Gastrocnemius medialis (tissue), 4 donors: ENCODE results near the gene EIF4A2.

Experiments used
- POLR2A ChIP-seq, 2 donors: fragments of 450-650 bp; IDR thresholded peaks; one replicate each; pipeline ENCODE4 v1.6.1; 2017; ENCODE audit warnings: antibody characterized with exemption in 2 of 2, mild to moderate bottlenecking in 2 of 2, moderate library complexity in 2 of 2
- TF ChIP-seq, protein P1 (sequence below), 5 experiments: fragments of 450-650 bp in 3 of 5; fragments of 200-600 bp in 2 of 5; sonication (generic) in 2 of 5; IDR thresholded peaks in 4 of 5; conservative IDR thresholded peaks in 1 of 5; 1 replicate in 4 of 5; 2 replicates in 1 of 5; pipeline ENCODE4 v1.5.1; 2016 to 2019; ENCODE audit warnings: antibody characterized with exemption in 5 of 5, mild to moderate bottlenecking in 3 of 5, moderate library complexity in 3 of 5

DNA sequence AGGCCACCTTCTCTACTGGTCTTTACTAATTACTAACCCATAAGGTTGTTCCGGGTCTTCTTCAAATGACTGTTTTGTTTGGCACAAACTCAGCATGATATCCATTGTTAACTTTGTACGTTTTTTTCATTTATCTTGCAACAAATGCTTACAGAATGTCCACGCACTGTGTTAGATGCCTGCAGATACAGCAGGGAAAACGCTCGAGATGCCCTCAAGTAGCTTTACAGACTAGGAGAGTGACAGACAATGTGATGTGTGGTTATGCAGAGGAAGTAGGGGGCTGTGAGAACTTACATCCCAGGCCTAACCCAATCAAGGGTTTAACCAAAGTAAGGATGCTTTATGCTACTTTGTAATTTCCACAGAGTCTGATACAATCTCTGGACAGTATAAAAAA, 23.9 kb downstream of the EIF4A2 start:
- TF ChIP-seq, protein P1, sequence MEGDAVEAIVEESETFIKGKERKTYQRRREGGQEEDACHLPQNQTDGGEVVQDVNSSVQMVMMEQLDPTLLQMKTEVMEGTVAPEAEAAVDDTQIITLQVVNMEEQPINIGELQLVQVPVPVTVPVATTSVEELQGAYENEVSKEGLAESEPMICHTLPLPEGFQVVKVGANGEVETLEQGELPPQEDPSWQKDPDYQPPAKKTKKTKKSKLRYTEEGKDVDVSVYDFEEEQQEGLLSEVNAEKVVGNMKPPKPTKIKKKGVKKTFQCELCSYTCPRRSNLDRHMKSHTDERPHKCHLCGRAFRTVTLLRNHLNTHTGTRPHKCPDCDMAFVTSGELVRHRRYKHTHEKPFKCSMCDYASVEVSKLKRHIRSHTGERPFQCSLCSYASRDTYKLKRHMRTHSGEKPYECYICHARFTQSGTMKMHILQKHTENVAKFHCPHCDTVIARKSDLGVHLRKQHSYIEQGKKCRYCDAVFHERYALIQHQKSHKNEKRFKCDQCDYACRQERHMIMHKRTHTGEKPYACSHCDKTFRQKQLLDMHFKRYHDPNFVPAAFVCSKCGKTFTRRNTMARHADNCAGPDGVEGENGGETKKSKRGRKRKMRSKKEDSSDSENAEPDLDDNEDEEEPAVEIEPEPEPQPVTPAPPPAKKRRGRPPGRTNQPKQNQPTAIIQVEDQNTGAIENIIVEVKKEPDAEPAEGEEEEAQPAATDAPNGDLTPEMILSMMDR (IDR thresholded peaks at IDR 0.05 in 4 of 5, conservative IDR thresholded peaks at IDR 0.05 in 1 of 5): no peak
- no peak for TF ChIP-seq POLR2A (IDR thresholded peaks at IDR 0.05)
